HepG2 (cell line): ENCODE measurements around the gene SALL2. TPM values are rescaled to one million over a fixed set of nuclear protein-coding genes. Genes with fewer than 3 reads are reported as not detected.

Experiments used
- FOXC1 ChIP-seq: sonication (generic); formaldehyde crosslinking; IDR thresholded peaks from 2 replicates; pipeline ENCODE4 v1.8.0; 2022; ENCODE audit warnings: mild to moderate bottlenecking, missing genetic modification reagents, borderline replicate concordance
- KLF12 ChIP-seq: sonication (generic); formaldehyde crosslinking; IDR thresholded peaks from 2 replicates; pipeline ENCODE4 v1.4.0; 2020; ENCODE audit warnings: missing genetic modification reagents, borderline replicate concordance
- SP2 ChIP-seq: sonication (generic); formaldehyde crosslinking; IDR thresholded peaks from 2 replicates; pipeline ENCODE4 v1.5.1; 2020; ENCODE audit warnings: mild to moderate bottlenecking, missing genetic modification reagents
- TAF15 ChIP-seq: fragments of 200-400 bp; formaldehyde crosslinking; IDR thresholded peaks from one replicate; pipeline ENCODE4 v1.6.1; 2018; ENCODE audit warnings: mild to moderate bottlenecking, low read depth, low read length; ENCODE audit not compliant: poor library complexity, severe bottlenecking
- TOPORS ChIP-seq: sonication (generic); formaldehyde crosslinking; IDR thresholded peaks from 2 replicates; pipeline ENCODE4 v1.8.0; 2023; ENCODE audit warnings: mild to moderate bottlenecking, missing genetic modification reagents
- YEATS4 ChIP-seq: sonication (generic); formaldehyde crosslinking; IDR thresholded peaks from 2 replicates; pipeline ENCODE4 v1.4.0; 2020; ENCODE audit warnings: missing genetic modification reagents, borderline replicate concordance
- ZC3H13 ChIP-seq: sonication (generic); formaldehyde crosslinking; IDR thresholded peaks from 2 replicates; pipeline ENCODE4 v1.8.1; 2023; ENCODE audit warnings: mild to moderate bottlenecking, missing genetic modification reagents, moderate library complexity
- ZNF136 ChIP-seq: sonication (generic); formaldehyde crosslinking; IDR thresholded peaks from 2 replicates; pipeline ENCODE4 v1.8.1; 2022; ENCODE audit warnings: low read depth, mild to moderate bottlenecking, moderate library complexity, missing genetic modification reagents
- ZNF703 ChIP-seq: sonication (generic); formaldehyde crosslinking; IDR thresholded peaks from 2 replicates; pipeline ENCODE4 v1.5.1; 2020; ENCODE audit warnings: missing genetic modification reagents, mild to moderate bottlenecking, moderate library complexity, borderline replicate concordance
- polyA plus RNA-seq, 8 experiments: library from polyadenylated mRNA; depleted of rRNA in 3 of 8; stranded (reverse) in 7 of 8; unstranded in 1 of 8; fragments of >200 nt; fragmentation: Illumina TruSeq in 4 of 8; extraction: Trizol in 4 of 8; gene quantifications; 2 replicates each; pipeline versions ENCODE4 v1.2.1 to v1.2.3, GENCODE V29; 2011 to 2016; ENCODE audit warnings: low read depth in 4 of 8, missing spikeins in 1 of 8, mixed read lengths in 1 of 8; ENCODE audit not compliant: insufficient read depth in 1 of 8
- total RNA-seq, 5 experiments: library from RNA; depleted of rRNA; stranded (reverse); fragments of >200 nt; fragmentation: Illumina TruSeq; extraction: Trizol; gene quantifications; 2 replicates each; pipeline ENCODE4 v1.2.3, GENCODE V29; 2016; ENCODE audit warnings: low read depth in 1 of 5
- TF ChIP-seq, protein P1 (sequence below): sonication (generic); formaldehyde crosslinking; IDR thresholded peaks from 2 replicates; pipeline ENCODE4 v1.5.1; 2020; ENCODE audit warnings: mild to moderate bottlenecking, missing genetic modification reagents, borderline replicate concordance
- TF ChIP-seq, protein P2 (sequence below): sonication (generic); formaldehyde crosslinking; IDR thresholded peaks from 2 replicates; pipeline ENCODE4 v1.4.0; 2020; ENCODE audit warnings: missing genetic modification reagents
- TF ChIP-seq, protein P3 (sequence below): sonication (generic); formaldehyde crosslinking; IDR thresholded peaks from 2 replicates; pipeline ENCODE4 v1.5.1; 2020; ENCODE audit warnings: missing genetic modification reagents, mild to moderate bottlenecking, borderline replicate concordance
- TF ChIP-seq, protein P4 (sequence below): IDR thresholded peaks from 2 replicates; pipeline ENCODE4 v1.6.1; 2016; ENCODE audit warnings: mild to moderate bottlenecking, missing biosample characterization, missing genetic modification reagents

Gene SALL2
- total and polyA plus RNA-seq, 2 of the 13 experiments (the other 11 are each of a cell fraction or from before 2014, with no cell fraction given) = 4.9 to 5.8 TPM

DNA sequence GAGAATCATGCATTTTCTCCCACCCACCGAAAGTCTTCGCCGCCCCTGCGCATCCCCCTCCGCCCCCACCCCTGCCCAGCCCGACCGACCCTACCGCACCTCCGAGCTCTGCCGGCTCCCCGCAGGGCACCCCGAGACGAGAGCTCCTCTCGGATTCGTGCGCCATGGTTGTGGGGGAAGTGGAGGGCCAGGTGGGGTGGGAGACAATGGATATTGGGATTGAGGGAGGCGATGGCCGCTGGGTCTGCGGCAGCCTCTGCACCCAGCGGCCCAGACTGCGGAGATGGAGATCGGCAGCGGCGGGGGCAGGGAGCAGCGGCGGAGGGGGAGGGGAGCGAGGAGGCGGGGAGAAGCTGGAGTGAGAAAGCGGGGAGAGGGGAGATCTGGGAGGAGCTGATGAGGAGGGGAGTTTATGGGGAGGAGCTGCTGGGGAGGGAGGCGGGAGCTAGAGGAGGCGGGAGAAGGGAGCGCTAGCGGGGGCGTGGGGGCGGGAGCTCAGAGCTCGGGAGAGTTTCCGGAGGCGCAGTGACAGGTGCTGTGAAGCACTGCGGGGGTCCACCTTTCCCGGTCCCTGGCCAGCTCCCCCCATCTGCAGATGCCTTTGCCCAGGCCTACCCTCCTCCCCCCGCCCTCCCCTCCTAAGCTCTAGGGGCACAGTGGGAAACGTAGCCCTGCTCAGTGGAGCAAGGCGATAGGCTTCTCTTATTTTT is at the start of gene SALL2 (continued):
- TF ChIP-seq, protein P1, sequence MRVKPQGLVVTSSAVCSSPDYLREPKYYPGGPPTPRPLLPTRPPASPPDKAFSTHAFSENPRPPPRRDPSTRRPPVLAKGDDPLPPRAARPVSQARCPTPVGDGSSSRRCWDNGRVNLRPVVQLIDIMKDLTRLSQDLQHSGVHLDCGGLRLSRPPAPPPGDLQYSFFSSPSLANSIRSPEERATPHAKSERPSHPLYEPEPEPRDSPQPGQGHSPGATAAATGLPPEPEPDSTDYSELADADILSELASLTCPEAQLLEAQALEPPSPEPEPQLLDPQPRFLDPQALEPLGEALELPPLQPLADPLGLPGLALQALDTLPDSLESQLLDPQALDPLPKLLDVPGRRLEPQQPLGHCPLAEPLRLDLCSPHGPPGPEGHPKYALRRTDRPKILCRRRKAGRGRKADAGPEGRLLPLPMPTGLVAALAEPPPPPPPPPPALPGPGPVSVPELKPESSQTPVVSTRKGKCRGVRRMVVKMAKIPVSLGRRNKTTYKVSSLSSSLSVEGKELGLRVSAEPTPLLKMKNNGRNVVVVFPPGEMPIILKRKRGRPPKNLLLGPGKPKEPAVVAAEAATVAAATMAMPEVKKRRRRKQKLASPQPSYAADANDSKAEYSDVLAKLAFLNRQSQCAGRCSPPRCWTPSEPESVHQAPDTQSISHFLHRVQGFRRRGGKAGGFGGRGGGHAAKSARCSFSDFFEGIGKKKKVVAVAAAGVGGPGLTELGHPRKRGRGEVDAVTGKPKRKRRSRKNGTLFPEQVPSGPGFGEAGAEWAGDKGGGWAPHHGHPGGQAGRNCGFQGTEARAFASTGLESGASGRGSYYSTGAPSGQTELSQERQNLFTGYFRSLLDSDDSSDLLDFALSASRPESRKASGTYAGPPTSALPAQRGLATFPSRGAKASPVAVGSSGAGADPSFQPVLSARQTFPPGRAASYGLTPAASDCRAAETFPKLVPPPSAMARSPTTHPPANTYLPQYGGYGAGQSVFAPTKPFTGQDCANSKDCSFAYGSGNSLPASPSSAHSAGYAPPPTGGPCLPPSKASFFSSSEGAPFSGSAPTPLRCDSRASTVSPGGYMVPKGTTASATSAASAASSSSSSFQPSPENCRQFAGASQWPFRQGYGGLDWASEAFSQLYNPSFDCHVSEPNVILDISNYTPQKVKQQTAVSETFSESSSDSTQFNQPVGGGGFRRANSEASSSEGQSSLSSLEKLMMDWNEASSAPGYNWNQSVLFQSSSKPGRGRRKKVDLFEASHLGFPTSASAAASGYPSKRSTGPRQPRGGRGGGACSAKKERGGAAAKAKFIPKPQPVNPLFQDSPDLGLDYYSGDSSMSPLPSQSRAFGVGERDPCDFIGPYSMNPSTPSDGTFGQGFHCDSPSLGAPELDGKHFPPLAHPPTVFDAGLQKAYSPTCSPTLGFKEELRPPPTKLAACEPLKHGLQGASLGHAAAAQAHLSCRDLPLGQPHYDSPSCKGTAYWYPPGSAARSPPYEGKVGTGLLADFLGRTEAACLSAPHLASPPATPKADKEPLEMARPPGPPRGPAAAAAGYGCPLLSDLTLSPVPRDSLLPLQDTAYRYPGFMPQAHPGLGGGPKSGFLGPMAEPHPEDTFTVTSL (CRISPR knock-in tag) = 0 out of 2 replicates have a peak, but pooled peaks have one; percentile 29
- TF ChIP-seq YEATS4 (no peak; the same call in 1 of the 2 replicates), ZNF703 (CRISPR knock-in tag) (no peak), ZC3H13 (CRISPR knock-in tag) (peak; percentile 61; the same call in 1 of the 2 replicates), FOXC1 (CRISPR knock-in tag) (no peak), TOPORS (CRISPR knock-in tag) (no peak), TAF15 (peak; percentile 58), KLF12 (CRISPR knock-in tag) (no peak), ZNF136 (CRISPR knock-in tag) (no peak), SP2 (CRISPR knock-in tag) (peak; percentile 60; the same call in 1 of the 2 replicates)
- TF ChIP-seq, protein P2, sequence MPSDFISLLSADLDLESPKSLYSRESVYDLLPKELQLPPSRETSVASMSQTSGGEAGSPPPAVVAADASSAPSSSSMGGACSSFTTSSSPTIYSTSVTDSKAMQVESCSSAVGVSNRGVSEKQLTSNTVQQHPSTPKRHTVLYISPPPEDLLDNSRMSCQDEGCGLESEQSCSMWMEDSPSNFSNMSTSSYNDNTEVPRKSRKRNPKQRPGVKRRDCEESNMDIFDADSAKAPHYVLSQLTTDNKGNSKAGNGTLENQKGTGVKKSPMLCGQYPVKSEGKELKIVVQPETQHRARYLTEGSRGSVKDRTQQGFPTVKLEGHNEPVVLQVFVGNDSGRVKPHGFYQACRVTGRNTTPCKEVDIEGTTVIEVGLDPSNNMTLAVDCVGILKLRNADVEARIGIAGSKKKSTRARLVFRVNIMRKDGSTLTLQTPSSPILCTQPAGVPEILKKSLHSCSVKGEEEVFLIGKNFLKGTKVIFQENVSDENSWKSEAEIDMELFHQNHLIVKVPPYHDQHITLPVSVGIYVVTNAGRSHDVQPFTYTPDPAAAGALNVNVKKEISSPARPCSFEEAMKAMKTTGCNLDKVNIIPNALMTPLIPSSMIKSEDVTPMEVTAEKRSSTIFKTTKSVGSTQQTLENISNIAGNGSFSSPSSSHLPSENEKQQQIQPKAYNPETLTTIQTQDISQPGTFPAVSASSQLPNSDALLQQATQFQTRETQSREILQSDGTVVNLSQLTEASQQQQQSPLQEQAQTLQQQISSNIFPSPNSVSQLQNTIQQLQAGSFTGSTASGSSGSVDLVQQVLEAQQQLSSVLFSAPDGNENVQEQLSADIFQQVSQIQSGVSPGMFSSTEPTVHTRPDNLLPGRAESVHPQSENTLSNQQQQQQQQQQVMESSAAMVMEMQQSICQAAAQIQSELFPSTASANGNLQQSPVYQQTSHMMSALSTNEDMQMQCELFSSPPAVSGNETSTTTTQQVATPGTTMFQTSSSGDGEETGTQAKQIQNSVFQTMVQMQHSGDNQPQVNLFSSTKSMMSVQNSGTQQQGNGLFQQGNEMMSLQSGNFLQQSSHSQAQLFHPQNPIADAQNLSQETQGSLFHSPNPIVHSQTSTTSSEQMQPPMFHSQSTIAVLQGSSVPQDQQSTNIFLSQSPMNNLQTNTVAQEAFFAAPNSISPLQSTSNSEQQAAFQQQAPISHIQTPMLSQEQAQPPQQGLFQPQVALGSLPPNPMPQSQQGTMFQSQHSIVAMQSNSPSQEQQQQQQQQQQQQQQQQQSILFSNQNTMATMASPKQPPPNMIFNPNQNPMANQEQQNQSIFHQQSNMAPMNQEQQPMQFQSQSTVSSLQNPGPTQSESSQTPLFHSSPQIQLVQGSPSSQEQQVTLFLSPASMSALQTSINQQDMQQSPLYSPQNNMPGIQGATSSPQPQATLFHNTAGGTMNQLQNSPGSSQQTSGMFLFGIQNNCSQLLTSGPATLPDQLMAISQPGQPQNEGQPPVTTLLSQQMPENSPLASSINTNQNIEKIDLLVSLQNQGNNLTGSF (CRISPR knock-in tag) = no peak
- TF ChIP-seq, protein P3, sequence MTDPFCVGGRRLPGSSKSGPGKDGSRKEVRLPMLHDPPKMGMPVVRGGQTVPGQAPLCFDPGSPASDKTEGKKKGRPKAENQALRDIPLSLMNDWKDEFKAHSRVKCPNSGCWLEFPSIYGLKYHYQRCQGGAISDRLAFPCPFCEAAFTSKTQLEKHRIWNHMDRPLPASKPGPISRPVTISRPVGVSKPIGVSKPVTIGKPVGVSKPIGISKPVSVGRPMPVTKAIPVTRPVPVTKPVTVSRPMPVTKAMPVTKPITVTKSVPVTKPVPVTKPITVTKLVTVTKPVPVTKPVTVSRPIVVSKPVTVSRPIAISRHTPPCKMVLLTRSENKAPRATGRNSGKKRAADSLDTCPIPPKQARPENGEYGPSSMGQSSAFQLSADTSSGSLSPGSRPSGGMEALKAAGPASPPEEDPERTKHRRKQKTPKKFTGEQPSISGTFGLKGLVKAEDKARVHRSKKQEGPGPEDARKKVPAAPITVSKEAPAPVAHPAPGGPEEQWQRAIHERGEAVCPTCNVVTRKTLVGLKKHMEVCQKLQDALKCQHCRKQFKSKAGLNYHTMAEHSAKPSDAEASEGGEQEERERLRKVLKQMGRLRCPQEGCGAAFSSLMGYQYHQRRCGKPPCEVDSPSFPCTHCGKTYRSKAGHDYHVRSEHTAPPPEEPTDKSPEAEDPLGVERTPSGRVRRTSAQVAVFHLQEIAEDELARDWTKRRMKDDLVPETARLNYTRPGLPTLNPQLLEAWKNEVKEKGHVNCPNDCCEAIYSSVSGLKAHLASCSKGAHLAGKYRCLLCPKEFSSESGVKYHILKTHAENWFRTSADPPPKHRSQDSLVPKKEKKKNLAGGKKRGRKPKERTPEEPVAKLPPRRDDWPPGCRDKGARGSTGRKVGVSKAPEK (CRISPR knock-in tag) = peak; percentile 5; the same call in 1 of the 2 replicates
- TF ChIP-seq, protein P4, sequence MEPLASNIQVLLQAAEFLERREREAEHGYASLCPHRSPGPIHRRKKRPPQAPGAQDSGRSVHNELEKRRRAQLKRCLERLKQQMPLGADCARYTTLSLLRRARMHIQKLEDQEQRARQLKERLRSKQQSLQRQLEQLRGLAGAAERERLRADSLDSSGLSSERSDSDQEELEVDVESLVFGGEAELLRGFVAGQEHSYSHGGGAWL (CRISPR knock-in tag) = no peak
